CD14-positive monocyte (primary cell): Measurements from ENCODE around the gene PAQR9. TPM values are rescaled to one million over a fixed set of nuclear protein-coding genes. Genes with fewer than 3 reads are reported as not detected.

ENCODE experiments used
- DNase-seq, 3 donors: peaks; one replicate each; pipeline ENCODE4 v3.0.0-alpha.2; 2011 to 2022
- H2AFZ ChIP-seq: 2 replicates; pipeline ENCODE4 v1.6.0; 2012; ENCODE audit warnings: mild to moderate bottlenecking, low read depth, low read length, inconsistent platforms; ENCODE audit not compliant: insufficient read depth, poor library complexity, severe bottlenecking
- H3K27ac ChIP-seq, 2 donors: 1 replicate in 1 of 2; 2 replicates in 1 of 2; pipeline ENCODE4 v1.5.1; 2012 to 2013; ENCODE audit warnings: low read length in 2 of 2, control low read depth in 1 of 2, inconsistent platforms in 1 of 2, low read depth in 1 of 2, mild to moderate bottlenecking in 1 of 2
- H3K27me3 ChIP-seq, 2 donors: one replicate each; pipeline versions ENCODE4 v1.6.0 to v1.6.1; 2011 to 2013; ENCODE audit warnings: low read length in 2 of 2; ENCODE audit not compliant: control insufficient read depth in 2 of 2, insufficient read depth in 2 of 2
- H3K36me3 ChIP-seq, 2 donors: replicated peaks in 1 of 2; 1 replicate in 1 of 2; 2 replicates in 1 of 2; pipeline versions ENCODE4 v1.5.1 to v1.6.1; 2012 to 2013; ENCODE audit warnings: low read length in 2 of 2, control low read depth in 1 of 2, inconsistent platforms in 1 of 2, mild to moderate bottlenecking in 1 of 2; ENCODE audit not compliant: insufficient read depth in 2 of 2, control insufficient read depth in 1 of 2
- H3K4me1 ChIP-seq, 2 donors: 1 replicate in 1 of 2; 2 replicates in 1 of 2; pipeline versions ENCODE4 v1.5.1 to v1.6.1; 2012 to 2013; ENCODE audit warnings: low read length in 2 of 2, control low read depth in 1 of 2, inconsistent platforms in 1 of 2, mild to moderate bottlenecking in 1 of 2, moderate library complexity in 1 of 2; ENCODE audit not compliant: insufficient read depth in 2 of 2, control insufficient read depth in 1 of 2
- H3K4me2 ChIP-seq: replicated peaks from 2 replicates; pipeline ENCODE3; 2012; ENCODE audit warnings: low read length, moderate library complexity, mild to moderate bottlenecking; ENCODE audit not compliant: poor library complexity, severe bottlenecking; ENCODE audit errors: extremely low read depth
- H3K4me3 ChIP-seq, 3 experiments: fragments of 200-600 bp in 1 of 3; sonication (generic) in 1 of 3; replicated peaks in 1 of 3; 1 replicate in 2 of 3; 2 replicates in 1 of 3; pipeline ENCODE4 v1.5.1; 2011 to 2013; ENCODE audit warnings: low read length in 3 of 3, mild to moderate bottlenecking in 3 of 3, control low read depth in 2 of 3, low read depth in 2 of 3, inconsistent platforms in 1 of 3, moderate library complexity in 1 of 3
- H3K79me2 ChIP-seq: 2 replicates; pipeline ENCODE4 v1.6.0; 2012; ENCODE audit warnings: mild to moderate bottlenecking, control low read depth, inconsistent platforms, low read length, moderate library complexity; ENCODE audit not compliant: insufficient read depth
- H3K9ac ChIP-seq: 2 replicates; pipeline ENCODE4 v1.6.0; 2017; ENCODE audit warnings: low read length, mild to moderate bottlenecking; ENCODE audit not compliant: insufficient read depth, poor library complexity, severe bottlenecking
- H3K9me3 ChIP-seq, 2 donors: replicated peaks in 1 of 2; 1 replicate in 1 of 2; 2 replicates in 1 of 2; pipeline versions ENCODE4 v1.5.1 to v1.6.1; 2012 to 2013; ENCODE audit warnings: low read length in 2 of 2, control low read depth in 1 of 2; ENCODE audit not compliant: control insufficient read depth in 1 of 2, insufficient read depth in 1 of 2
- H4K20me1 ChIP-seq: 2 replicates; pipeline ENCODE4 v1.6.0; 2012; ENCODE audit warnings: mild to moderate bottlenecking, low read length, control low read depth, moderate library complexity; ENCODE audit not compliant: insufficient read depth
- H3K27ac Mint-ChIP-seq, 7 donors: one replicate each; pipeline ENCODE4 v1.8.0; 2020; ENCODE audit warnings: mild to moderate bottlenecking in 7 of 7, mixed read lengths in 7 of 7, moderate library complexity in 6 of 7, inconsistent platforms in 2 of 7
- H3K27me3 Mint-ChIP-seq, 3 donors: one replicate each; pipeline ENCODE4 v1.8.0; 2021 to 2022; ENCODE audit warnings: low read depth in 3 of 3, mild to moderate bottlenecking in 3 of 3, mixed read lengths in 3 of 3, moderate library complexity in 3 of 3, inconsistent platforms in 1 of 3
- H3K36me3 Mint-ChIP-seq, 2 donors: one replicate each; pipeline ENCODE4 v1.8.0; 2020; ENCODE audit warnings: mixed read lengths in 2 of 2, inconsistent platforms in 1 of 2, mild to moderate bottlenecking in 1 of 2
- H3K4me1 Mint-ChIP-seq: one replicate; pipeline ENCODE4 v1.8.0; 2020; ENCODE audit warnings: mild to moderate bottlenecking, mixed read lengths
- H3K4me3 Mint-ChIP-seq, 2 donors: one replicate each; pipeline ENCODE4 v1.8.0; 2020; ENCODE audit warnings: mild to moderate bottlenecking in 2 of 2, mixed read lengths in 2 of 2, moderate library complexity in 1 of 2
- H3K9me3 Mint-ChIP-seq, 7 donors: one replicate each; pipeline ENCODE4 v1.8.0; 2020 to 2022; ENCODE audit warnings: mixed read lengths in 7 of 7, mild to moderate bottlenecking in 6 of 7, moderate library complexity in 6 of 7, inconsistent platforms in 2 of 7
- CTCF ChIP-seq: fragments of 200-600 bp; IDR thresholded peaks from one replicate; pipeline ENCODE4 v1.8.0; 2022; ENCODE audit warnings: antibody characterized with exemption, mild to moderate bottlenecking
- WGBS: methylation state at CpG from one replicate; pipeline ENCODE4 v1.1.5; 2013; ENCODE audit warnings: missing lambda C conversion rate; ENCODE audit not compliant: insufficient coverage; 5-methylcytosine and 5-hydroxymethylcytosine counted together
- intact Hi-C, 2 donors: fragments of 100-400 bp; cut with micrococcal nuclease; formaldehyde crosslinking; loops; one replicate each; pipeline versions ENCODE4 v1.15.0 to v1.15.1; 2023
- polyA plus RNA-seq, 3 donors: library from polyadenylated mRNA; depleted of rRNA in 1 of 3; unstranded in 2 of 3; stranded (reverse) in 1 of 3; fragments of 300-500 nt in 2 of 3; fragments of >200 nt in 1 of 3; fragmentation: Illumina TruSeq in 2 of 3; gene quantifications; 1 replicate in 2 of 3; 2 replicates in 1 of 3; pipeline ENCODE4 v1.2.3, GENCODE V29; 2012 to 2021

PAQR9 gene
- polyA plus RNA-seq, 3 donors = not detected

DNA sequence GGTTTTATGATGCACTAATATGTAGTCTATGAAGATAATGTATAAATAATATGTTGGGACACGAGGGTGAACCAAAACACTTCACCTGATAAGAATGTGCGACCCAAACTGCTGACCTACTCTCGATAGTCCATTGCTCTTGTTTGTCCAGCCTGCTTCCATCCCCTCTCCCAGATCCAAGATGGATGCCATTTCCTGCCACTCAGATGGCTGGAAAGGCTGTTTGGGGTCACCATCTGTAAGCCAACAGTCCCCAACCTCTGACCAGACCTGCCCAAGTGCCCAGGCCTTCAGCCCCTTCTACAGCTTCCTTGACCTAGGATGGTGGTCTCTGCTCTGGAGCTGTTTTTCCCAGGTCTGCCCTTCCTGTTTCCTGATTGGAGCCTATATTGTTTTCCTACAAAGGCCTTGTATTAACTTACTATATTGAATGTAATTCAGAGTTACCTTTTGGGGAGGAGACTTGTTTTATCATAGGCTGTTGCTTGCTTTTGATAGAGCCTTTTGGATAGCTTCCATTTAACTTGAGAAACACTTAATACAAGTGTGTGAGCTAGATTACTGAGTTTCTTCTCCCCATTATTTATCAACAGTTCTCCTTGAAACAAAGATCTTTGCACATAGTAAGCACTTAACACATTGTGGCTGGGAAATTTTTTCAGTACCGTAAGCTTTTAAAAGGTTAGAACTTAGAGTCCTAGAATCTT lies 5.0 kb upstream of the PAQR9 start:
- WGBS = 100% methylated on average over 3 of the region's 4 CpGs
- Histone ChIP-seq H3K9me3 (no peaks in the 10 kb centered on the region), H3K36me3 (no peaks in the 10 kb centered on the region), H3K27me3 (peaks cover 18 to 24% of the 10 kb centered on the region in 2 donors), H3K9ac (no peak overlapping the region), H3K4me1 (peaks cover 4 to 7% of the 10 kb centered on the region in 2 donors), H3K27ac (no peak overlapping the region), H3K79me2 (no peaks in the 10 kb centered on the region), H3K4me3 (no peak overlapping the region), H4K20me1 (no peaks in the 10 kb centered on the region), H2AFZ (no peak overlapping the region), H3K4me2 (no peak overlapping the region)
- H3K9me3 Mint-ChIP-seq = peaks cover 0 to 8% (median 4%) of the 10 kb centered on the region in 7 donors
- peaks cover 5 to 6% of the 10 kb centered on the region in 2 donors for H3K36me3 Mint-ChIP-seq
- H3K4me3 Mint-ChIP-seq = no peak overlapping the region
- no peak overlapping the region for H3K27ac Mint-ChIP-seq
- H3K27me3 Mint-ChIP-seq = peaks cover 29 to 46% (median 37%) of the 10 kb centered on the region in 3 donors
- no peak for DNase-seq
- intact Hi-C loops = no loop called here
- TF ChIP-seq CTCF = no peak
- H3K4me1 Mint-ChIP-seq = peaks cover 15% of the 10 kb centered on the region

DNA sequence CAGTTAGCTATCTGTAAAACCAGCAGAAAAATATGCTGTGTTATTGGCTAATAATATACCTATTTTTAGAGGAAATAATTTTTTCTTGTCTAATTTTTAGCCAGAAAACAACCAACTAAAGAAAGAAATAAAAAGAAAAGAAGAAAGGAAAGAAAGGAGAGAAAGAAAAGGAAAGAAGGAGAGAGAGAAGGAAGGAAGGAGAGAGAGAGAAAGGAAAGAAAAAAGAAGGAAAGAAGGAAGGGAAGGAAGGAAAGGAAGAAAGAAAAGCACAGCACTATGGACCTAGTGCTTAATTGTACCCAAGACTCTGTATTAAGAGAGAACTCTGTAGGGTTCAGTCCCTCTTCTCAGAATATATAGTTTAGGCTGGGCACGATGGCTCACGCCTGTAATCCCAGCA lies 3.3 kb upstream of the PAQR9 start:
- H3K9me3 ChIP-seq = peaks cover 0 to 11% of the 10 kb centered on the region in 2 donors
- peaks cover 19% of the 10 kb centered on the region for H3K4me1 Mint-ChIP-seq
- H3K36me3 ChIP-seq = no peaks in the 10 kb centered on the region
- peaks cover 40 to 54% (median 48%) of the 10 kb centered on the region in 3 donors for H3K27me3 Mint-ChIP-seq
- H2AFZ ChIP-seq = no peak overlapping the region
- peaks cover 12 to 13% of the 10 kb centered on the region in 2 donors for H3K36me3 Mint-ChIP-seq
- peaks cover 29 to 37% of the 10 kb centered on the region in 2 donors for H3K27me3 ChIP-seq
- no peak overlapping the region for H3K4me2 ChIP-seq
- no peak overlapping the region for H3K4me3 Mint-ChIP-seq
- intact Hi-C loops = no loop called here
- no peak overlapping the region for H3K9ac ChIP-seq
- no peak for DNase-seq
- H4K20me1 ChIP-seq = no peaks in the 10 kb centered on the region
- peaks cover 0 to 17% (median 15%) of the 10 kb centered on the region in 7 donors for H3K9me3 Mint-ChIP-seq
- H3K27ac Mint-ChIP-seq = no peak overlapping the region
- H3K27ac ChIP-seq = no peak overlapping the region
- no peaks in the 10 kb centered on the region for H3K79me2 ChIP-seq
- WGBS = no CpG with 5 or more reads among the region's 2 CpGs
- H3K4me3 ChIP-seq = no peak overlapping the region
- no peak for TF ChIP-seq CTCF
- H3K4me1 ChIP-seq = peaks cover 7 to 13% of the 10 kb centered on the region in 2 donors
